GM23338 (cell line): ENCODE data around the gene KAT8. TPM values are rescaled to one million over a fixed set of nuclear protein-coding genes. Genes with fewer than 3 reads are reported as not detected.

Experiments
- ATAC-seq: fragments of 200-7000 bp; cut with Tn5 transposase; 3 replicates; pipeline ENCODE4 v1.9.1; 2020
- DNase-seq: peaks from one replicate; pipeline ENCODE4 v3.0.0-alpha.2; 2015; ENCODE audit warnings: low spot score
- H2AFZ ChIP-seq: fragments of 200-600 bp; sonication (generic); 2 replicates; pipeline ENCODE4 v1.8.0; 2016; ENCODE audit warnings: antibody characterized with exemption, mild to moderate bottlenecking, moderate library complexity
- H3F3A ChIP-seq: fragments of 200-600 bp; sonication (generic); replicated peaks from 2 replicates; pipeline ENCODE4 v1.8.0; 2017; ENCODE audit warnings: antibody characterized with exemption, mixed run types, low read depth
- H3K27ac ChIP-seq: fragments of 200-600 bp; sonication (generic); 2 replicates; pipeline ENCODE4 v1.6.1; 2016; ENCODE audit warnings: low read depth
- H3K27me3 ChIP-seq: fragments of 200-600 bp; sonication (generic); 2 replicates; pipeline ENCODE4 v1.8.0; 2016; ENCODE audit warnings: mild to moderate bottlenecking, mixed run types, moderate library complexity; ENCODE audit not compliant: insufficient read depth
- H3K36me3 ChIP-seq: fragments of 200-600 bp; sonication (generic); 2 replicates; pipeline ENCODE4 v1.8.0; 2016; ENCODE audit warnings: mild to moderate bottlenecking; ENCODE audit not compliant: insufficient read depth
- H3K4me1 ChIP-seq: fragments of 200-600 bp; sonication (generic); 2 replicates; pipeline ENCODE4 v1.8.0; 2016; ENCODE audit warnings: mild to moderate bottlenecking, moderate library complexity; ENCODE audit not compliant: insufficient read depth
- H3K4me2 ChIP-seq: fragments of 200-600 bp; sonication (generic); 2 replicates; pipeline ENCODE4 v1.7.1; 2017; ENCODE audit warnings: mixed run types
- H3K4me3 ChIP-seq: fragments of 200-600 bp; sonication (generic); 2 replicates; pipeline ENCODE4 v1.6.1; 2016; ENCODE audit warnings: mixed run types
- H3K79me2 ChIP-seq: fragments of 200-600 bp; sonication (generic); replicated peaks from 2 replicates; pipeline ENCODE4 v1.8.0; 2017; ENCODE audit warnings: mild to moderate bottlenecking; ENCODE audit not compliant: insufficient read depth
- H3K9me2 ChIP-seq: fragments of 200-600 bp; sonication (generic); 2 replicates; pipeline ENCODE4 v1.8.0; 2017; ENCODE audit not compliant: insufficient read depth
- H4K20me1 ChIP-seq: fragments of 200-600 bp; sonication (generic); replicated peaks from 2 replicates; pipeline ENCODE4 v1.8.0; 2017; ENCODE audit warnings: mild to moderate bottlenecking; ENCODE audit not compliant: insufficient read depth
- H3K27ac Mint-ChIP-seq: 2 replicates; pipeline ENCODE4 v1.8.0; 2020; ENCODE audit warnings: inconsistent platforms, mild to moderate bottlenecking, moderate library complexity, mixed read lengths
- H3K27me3 Mint-ChIP-seq: 3 replicates; pipeline ENCODE4 v1.8.0; 2022; ENCODE audit warnings: low read depth, mild to moderate bottlenecking, moderate library complexity, mixed read lengths, inconsistent platforms; ENCODE audit not compliant: insufficient read depth, poor library complexity
- H3K36me3 Mint-ChIP-seq: 3 replicates; pipeline ENCODE4 v1.8.0; 2021; ENCODE audit warnings: low read depth, mild to moderate bottlenecking, inconsistent platforms, moderate library complexity, mixed read lengths
- H3K4me1 Mint-ChIP-seq: 3 replicates; pipeline ENCODE4 v1.8.0; 2020; ENCODE audit warnings: mild to moderate bottlenecking, inconsistent platforms, mixed read lengths
- H3K4me3 Mint-ChIP-seq: 3 replicates; pipeline ENCODE4 v1.8.0; 2021; ENCODE audit warnings: moderate library complexity, mild to moderate bottlenecking, inconsistent platforms, mixed read lengths
- H3K9me3 Mint-ChIP-seq: 3 replicates; pipeline ENCODE4 v1.8.0; 2020; ENCODE audit warnings: moderate library complexity, mild to moderate bottlenecking, inconsistent platforms, mixed read lengths
- CREB1 ChIP-seq: fragments of 250-450 bp; sonication (Bioruptor Pico); IDR thresholded peaks from 2 replicates; pipeline ENCODE4 v1.5.0; 2020; ENCODE audit warnings: low read depth, mild to moderate bottlenecking, moderate library complexity
- ETS1 ChIP-seq: IDR thresholded peaks from 2 replicates; pipeline ENCODE4 v1.6.1; 2016; ENCODE audit warnings: antibody characterized with exemption
- EZH2 ChIP-seq: fragments of 200-600 bp; sonication (generic); IDR thresholded peaks from one replicate; pipeline ENCODE4 v1.8.0; 2017; ENCODE audit warnings: antibody characterized with exemption, mild to moderate bottlenecking, low read depth; ENCODE audit not compliant: unreplicated experiment
- EZH2phosphoT487 ChIP-seq: fragments of 200-600 bp; sonication (generic); IDR thresholded peaks from one replicate; pipeline ENCODE4 v1.8.1; 2018; ENCODE audit warnings: antibody characterized with exemption; ENCODE audit not compliant: unreplicated experiment
- JUNB ChIP-seq: IDR thresholded peaks from one replicate; pipeline ENCODE4 v1.6.1; 2016; ENCODE audit warnings: antibody characterized with exemption; ENCODE audit not compliant: unreplicated experiment
- NANOG ChIP-seq: IDR thresholded peaks from 2 replicates; pipeline ENCODE4 v1.6.1; 2016; ENCODE audit warnings: antibody characterized with exemption, borderline replicate concordance
- POLR2AphosphoS5 ChIP-seq: IDR thresholded peaks from 2 replicates; pipeline ENCODE4 v1.6.1; 2016; ENCODE audit warnings: antibody characterized with exemption, low read depth
- STAT1 ChIP-seq: IDR thresholded peaks from one replicate; pipeline ENCODE4 v1.6.1; 2016; ENCODE audit warnings: antibody characterized with exemption; ENCODE audit not compliant: unreplicated experiment
- ZNF114 ChIP-seq: fragments of 250-450 bp; sonication (Bioruptor Pico); IDR thresholded peaks from 2 replicates; pipeline ENCODE4 v1.5.0; 2020; ENCODE audit warnings: mild to moderate bottlenecking, moderate library complexity
- ZNF331 ChIP-seq: fragments of 250-450 bp; sonication (Bioruptor Pico); IDR thresholded peaks from 2 replicates; pipeline ENCODE4 v1.5.0; 2020; ENCODE audit warnings: low read depth, mild to moderate bottlenecking, moderate library complexity
- polyA plus RNA-seq: library from polyadenylated mRNA; unstranded; fragments of >200 nt; fragmentation: Nextera tagmentation; extraction: Ambion mirVana; gene quantifications from 2 replicates; pipeline ENCODE4 v1.2.1, GENCODE V29; 2016
- total RNA-seq: library from RNA; depleted of rRNA; stranded (reverse); fragments of >200 nt; shearing (Covaris generic); gene quantifications from 2 replicates; pipeline ENCODE4 v1.2.3, GENCODE V29; 2014
- TF ChIP-seq, protein P1 (sequence below), 2 experiments: fragments of 200-600 bp in 1 of 2; sonication (generic) in 1 of 2; conservative IDR thresholded peaks; 2 replicates each; pipeline versions ENCODE4 v1.5.1 to v1.6.1; 2016 to 2017; ENCODE audit warnings: antibody characterized with exemption in 2 of 2, low read depth in 2 of 2, mild to moderate bottlenecking in 2 of 2, moderate library complexity in 1 of 2
- TF ChIP-seq, protein P2 (sequence below): fragments of 250-450 bp; sonication (Bioruptor Pico); IDR thresholded peaks from 2 replicates; pipeline ENCODE4 v1.5.0; 2020; ENCODE audit warnings: mild to moderate bottlenecking, moderate library complexity
- TF ChIP-seq, protein P3 (sequence below): IDR thresholded peaks from one replicate; pipeline ENCODE4 v1.6.1; 2018; ENCODE audit warnings: antibody characterized with exemption; ENCODE audit not compliant: unreplicated experiment

Gene KAT8
- total and polyA plus RNA-seq, 2 experiments from 2014 or later, result 47.6 to 85.4 TPM

- no peaks in the 10 kb centered on the region for H3K79me2 ChIP-seq
- H3K36me3 Mint-ChIP-seq, result no peaks in the 10 kb centered on the region; the same call in 2 of the 3 replicates
- 0 out of 2 replicates have a peak, but pooled peaks cover 2% of the 10 kb centered on the region for H3F3A ChIP-seq
- peaks cover 26% of the 10 kb centered on the region for H3K27me3 Mint-ChIP-seq
- DNase-seq (no peak), ATAC-seq (no peak)
- H2AFZ ChIP-seq, result 0 out of 2 replicates have a peak overlapping the region, but pooled peaks have one; percentile 10
- no peaks in the 10 kb centered on the region; the same call in 1 of the 2 replicates for H3K36me3 ChIP-seq
- no peak overlapping the region for H3K27ac Mint-ChIP-seq
- no peak overlapping the region for H3K27ac ChIP-seq
- no peaks in the 10 kb centered on the region for H3K9me2 ChIP-seq
- H4K20me1 ChIP-seq, result no peaks in the 10 kb centered on the region
- H3K27me3 ChIP-seq, result peaks cover 28% of the 10 kb centered on the region
- H3K4me1 ChIP-seq, result peaks cover 14% of the 10 kb centered on the region
- H3K4me3 Mint-ChIP-seq, result no peak overlapping the region
- H3K4me1 Mint-ChIP-seq, result peaks cover 20% of the 10 kb centered on the region
- TF ChIP-seq, protein P1, sequence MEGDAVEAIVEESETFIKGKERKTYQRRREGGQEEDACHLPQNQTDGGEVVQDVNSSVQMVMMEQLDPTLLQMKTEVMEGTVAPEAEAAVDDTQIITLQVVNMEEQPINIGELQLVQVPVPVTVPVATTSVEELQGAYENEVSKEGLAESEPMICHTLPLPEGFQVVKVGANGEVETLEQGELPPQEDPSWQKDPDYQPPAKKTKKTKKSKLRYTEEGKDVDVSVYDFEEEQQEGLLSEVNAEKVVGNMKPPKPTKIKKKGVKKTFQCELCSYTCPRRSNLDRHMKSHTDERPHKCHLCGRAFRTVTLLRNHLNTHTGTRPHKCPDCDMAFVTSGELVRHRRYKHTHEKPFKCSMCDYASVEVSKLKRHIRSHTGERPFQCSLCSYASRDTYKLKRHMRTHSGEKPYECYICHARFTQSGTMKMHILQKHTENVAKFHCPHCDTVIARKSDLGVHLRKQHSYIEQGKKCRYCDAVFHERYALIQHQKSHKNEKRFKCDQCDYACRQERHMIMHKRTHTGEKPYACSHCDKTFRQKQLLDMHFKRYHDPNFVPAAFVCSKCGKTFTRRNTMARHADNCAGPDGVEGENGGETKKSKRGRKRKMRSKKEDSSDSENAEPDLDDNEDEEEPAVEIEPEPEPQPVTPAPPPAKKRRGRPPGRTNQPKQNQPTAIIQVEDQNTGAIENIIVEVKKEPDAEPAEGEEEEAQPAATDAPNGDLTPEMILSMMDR (conservative IDR thresholded peaks at IDR 0.05; ENCODE audit: low read depth in 2 of 2), result no peak
- TF ChIP-seq POLR2AphosphoS5, result no peak
- TF ChIP-seq, protein P2, sequence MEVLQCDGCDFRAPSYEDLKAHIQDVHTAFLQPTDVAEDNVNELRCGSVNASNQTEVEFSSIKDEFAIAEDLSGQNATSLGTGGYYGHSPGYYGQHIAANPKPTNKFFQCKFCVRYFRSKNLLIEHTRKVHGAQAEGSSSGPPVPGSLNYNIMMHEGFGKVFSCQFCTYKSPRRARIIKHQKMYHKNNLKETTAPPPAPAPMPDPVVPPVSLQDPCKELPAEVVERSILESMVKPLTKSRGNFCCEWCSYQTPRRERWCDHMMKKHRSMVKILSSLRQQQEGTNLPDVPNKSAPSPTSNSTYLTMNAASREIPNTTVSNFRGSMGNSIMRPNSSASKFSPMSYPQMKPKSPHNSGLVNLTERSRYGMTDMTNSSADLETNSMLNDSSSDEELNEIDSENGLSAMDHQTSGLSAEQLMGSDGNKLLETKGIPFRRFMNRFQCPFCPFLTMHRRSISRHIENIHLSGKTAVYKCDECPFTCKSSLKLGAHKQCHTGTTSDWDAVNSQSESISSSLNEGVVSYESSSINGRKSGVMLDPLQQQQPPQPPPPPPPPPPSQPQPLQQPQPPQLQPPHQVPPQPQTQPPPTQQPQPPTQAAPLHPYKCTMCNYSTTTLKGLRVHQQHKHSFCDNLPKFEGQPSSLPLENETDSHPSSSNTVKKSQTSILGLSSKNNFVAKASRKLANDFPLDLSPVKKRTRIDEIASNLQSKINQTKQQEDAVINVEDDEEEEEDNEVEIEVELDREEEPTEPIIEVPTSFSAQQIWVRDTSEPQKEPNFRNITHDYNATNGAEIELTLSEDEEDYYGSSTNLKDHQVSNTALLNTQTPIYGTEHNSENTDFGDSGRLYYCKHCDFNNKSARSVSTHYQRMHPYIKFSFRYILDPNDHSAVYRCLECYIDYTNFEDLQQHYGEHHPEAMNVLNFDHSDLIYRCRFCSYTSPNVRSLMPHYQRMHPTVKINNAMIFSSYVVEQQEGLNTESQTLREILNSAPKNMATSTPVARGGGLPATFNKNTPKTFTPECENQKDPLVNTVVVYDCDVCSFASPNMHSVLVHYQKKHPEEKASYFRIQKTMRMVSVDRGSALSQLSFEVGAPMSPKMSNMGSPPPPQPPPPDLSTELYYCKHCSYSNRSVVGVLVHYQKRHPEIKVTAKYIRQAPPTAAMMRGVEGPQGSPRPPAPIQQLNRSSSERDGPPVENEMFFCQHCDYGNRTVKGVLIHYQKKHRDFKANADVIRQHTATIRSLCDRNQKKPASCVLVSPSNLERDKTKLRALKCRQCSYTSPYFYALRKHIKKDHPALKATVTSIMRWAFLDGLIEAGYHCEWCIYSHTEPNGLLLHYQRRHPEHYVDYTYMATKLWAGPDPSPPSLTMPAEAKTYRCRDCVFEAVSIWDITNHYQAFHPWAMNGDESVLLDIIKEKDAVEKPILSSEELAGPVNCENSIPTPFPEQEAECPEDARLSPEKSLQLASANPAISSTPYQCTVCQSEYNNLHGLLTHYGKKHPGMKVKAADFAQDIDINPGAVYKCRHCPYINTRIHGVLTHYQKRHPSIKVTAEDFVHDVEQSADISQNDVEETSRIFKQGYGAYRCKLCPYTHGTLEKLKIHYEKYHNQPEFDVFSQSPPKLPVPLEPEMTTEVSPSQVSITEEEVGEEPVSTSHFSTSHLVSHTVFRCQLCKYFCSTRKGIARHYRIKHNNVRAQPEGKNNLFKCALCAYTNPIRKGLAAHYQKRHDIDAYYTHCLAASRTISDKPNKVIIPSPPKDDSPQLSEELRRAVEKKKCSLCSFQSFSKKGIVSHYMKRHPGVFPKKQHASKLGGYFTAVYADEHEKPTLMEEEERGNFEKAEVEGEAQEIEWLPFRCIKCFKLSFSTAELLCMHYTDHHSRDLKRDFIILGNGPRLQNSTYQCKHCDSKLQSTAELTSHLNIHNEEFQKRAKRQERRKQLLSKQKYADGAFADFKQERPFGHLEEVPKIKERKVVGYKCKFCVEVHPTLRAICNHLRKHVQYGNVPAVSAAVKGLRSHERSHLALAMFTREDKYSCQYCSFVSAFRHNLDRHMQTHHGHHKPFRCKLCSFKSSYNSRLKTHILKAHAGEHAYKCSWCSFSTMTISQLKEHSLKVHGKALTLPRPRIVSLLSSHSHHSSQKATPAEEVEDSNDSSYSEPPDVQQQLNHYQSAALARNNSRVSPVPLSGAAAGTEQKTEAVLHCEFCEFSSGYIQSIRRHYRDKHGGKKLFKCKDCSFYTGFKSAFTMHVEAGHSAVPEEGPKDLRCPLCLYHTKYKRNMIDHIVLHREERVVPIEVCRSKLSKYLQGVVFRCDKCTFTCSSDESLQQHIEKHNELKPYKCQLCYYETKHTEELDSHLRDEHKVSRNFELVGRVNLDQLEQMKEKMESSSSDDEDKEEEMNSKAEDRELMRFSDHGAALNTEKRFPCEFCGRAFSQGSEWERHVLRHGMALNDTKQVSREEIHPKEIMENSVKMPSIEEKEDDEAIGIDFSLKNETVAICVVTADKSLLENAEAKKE, result no peak
- no peak for TF ChIP-seq ZNF114 (CRISPR knock-in tag)
- TF ChIP-seq CREB1 (CRISPR knock-in tag), result no peak
- no peak for TF ChIP-seq JUNB
- TF ChIP-seq EZH2, result no peak
- TF ChIP-seq NANOG, result no peak
- no peak for TF ChIP-seq EZH2phosphoT487
- TF ChIP-seq STAT1, result no peak
- no peak for TF ChIP-seq ZNF331 (CRISPR knock-in tag)
- no peak for TF ChIP-seq ETS1
- TF ChIP-seq, protein P3, sequence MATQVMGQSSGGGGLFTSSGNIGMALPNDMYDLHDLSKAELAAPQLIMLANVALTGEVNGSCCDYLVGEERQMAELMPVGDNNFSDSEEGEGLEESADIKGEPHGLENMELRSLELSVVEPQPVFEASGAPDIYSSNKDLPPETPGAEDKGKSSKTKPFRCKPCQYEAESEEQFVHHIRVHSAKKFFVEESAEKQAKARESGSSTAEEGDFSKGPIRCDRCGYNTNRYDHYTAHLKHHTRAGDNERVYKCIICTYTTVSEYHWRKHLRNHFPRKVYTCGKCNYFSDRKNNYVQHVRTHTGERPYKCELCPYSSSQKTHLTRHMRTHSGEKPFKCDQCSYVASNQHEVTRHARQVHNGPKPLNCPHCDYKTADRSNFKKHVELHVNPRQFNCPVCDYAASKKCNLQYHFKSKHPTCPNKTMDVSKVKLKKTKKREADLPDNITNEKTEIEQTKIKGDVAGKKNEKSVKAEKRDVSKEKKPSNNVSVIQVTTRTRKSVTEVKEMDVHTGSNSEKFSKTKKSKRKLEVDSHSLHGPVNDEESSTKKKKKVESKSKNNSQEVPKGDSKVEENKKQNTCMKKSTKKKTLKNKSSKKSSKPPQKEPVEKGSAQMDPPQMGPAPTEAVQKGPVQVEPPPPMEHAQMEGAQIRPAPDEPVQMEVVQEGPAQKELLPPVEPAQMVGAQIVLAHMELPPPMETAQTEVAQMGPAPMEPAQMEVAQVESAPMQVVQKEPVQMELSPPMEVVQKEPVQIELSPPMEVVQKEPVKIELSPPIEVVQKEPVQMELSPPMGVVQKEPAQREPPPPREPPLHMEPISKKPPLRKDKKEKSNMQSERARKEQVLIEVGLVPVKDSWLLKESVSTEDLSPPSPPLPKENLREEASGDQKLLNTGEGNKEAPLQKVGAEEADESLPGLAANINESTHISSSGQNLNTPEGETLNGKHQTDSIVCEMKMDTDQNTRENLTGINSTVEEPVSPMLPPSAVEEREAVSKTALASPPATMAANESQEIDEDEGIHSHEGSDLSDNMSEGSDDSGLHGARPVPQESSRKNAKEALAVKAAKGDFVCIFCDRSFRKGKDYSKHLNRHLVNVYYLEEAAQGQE, result no peak
- no peaks in the 10 kb centered on the region; the same call in 2 of the 3 replicates for H3K9me3 Mint-ChIP-seq
- peak overlapping the region; percentile 86; the same call in 1 of the 2 replicates for H3K4me2 ChIP-seq
- no peak overlapping the region; the same call in 1 of the 2 replicates for H3K4me3 ChIP-seq
These were observed 31.9 kb downstream of the KAT8 start for GRCh38 chr16:31149332-31149731.
